CD4-positive, alpha-beta T cell treated with Interleukin-17A for 1 hour (primary cell): Measurements from ENCODE around the gene ALG6.
A peak's percentile ranks its signal among the peaks of the same experiment; 100 is the strongest.
"Not testable (repeated sequence)": the region's sequence is repeated elsewhere in the genome, so short reads cannot be mapped to it uniquely, and the experiment has no call there.

ENCODE experiments used
- DNase-seq: peaks from one replicate; pipeline ENCODE4 v3.0.0-alpha.2; 2020

The ALG6 gene

GRCh38 chr1:63328781-63329180 lies 38.6 kb upstream of the ALG6 start:
- no peak for DNase-seq

GRCh38 chr1:63329621-63330330 lies 37.7 kb upstream of the ALG6 start:
- no peak for DNase-seq

- DNase-seq: no peak
Measured at GRCh38 chr1:63330331-63330916, 37.0 kb upstream of the ALG6 start.

GRCh38 chr1:63342402-63342801 lies 25.0 kb upstream of the ALG6 start:
- DNase-seq: no peak

- no peak for DNase-seq
Measured at GRCh38 chr1:63343922-63344321, 23.5 kb upstream of the ALG6 start.

GRCh38 chr1:63350320-63350719 lies 17.1 kb upstream of the ALG6 start:
- no peak for DNase-seq

GRCh38 chr1:63352736-63353135 lies 14.7 kb upstream of the ALG6 start:
- DNase-seq: no peak

GRCh38 chr1:63356234-63356633 lies 11.2 kb upstream of the ALG6 start:
- DNase-seq: not testable (repeated sequence)

- no peak for DNase-seq
Measured at GRCh38 chr1:63359561-63359960, 7.9 kb upstream of the ALG6 start.

GRCh38 chr1:63362073-63362472 lies 5.4 kb upstream of the ALG6 start:
- DNase-seq: no peak

- no peak for DNase-seq
Measured at GRCh38 chr1:63362578-63362977, 4.8 kb upstream of the ALG6 start.

GRCh38 chr1:63363014-63363413 lies 4.4 kb upstream of the ALG6 start:
- DNase-seq: no peak

GRCh38 chr1:63366908-63367214 lies 566 bp upstream of the ALG6 start:
- DNase-seq: no peak

- DNase-seq: peak; percentile 5
Measured at GRCh38 chr1:63368131-63368530, 704 bp downstream of the ALG6 start.

- DNase-seq: no peak
Measured at GRCh38 chr1:63379583-63379982, 12.2 kb downstream of the ALG6 start.

- DNase-seq: no peak
Measured at GRCh38 chr1:63381741-63382140, 14.3 kb downstream of the ALG6 start.

- DNase-seq: no peak
Measured at GRCh38 chr1:63401945-63402344, 34.5 kb downstream of the ALG6 start.

GRCh38 chr1:63403386-63403785 lies 36.0 kb downstream of the ALG6 start:
- no peak for DNase-seq

- DNase-seq: no peak
Measured at GRCh38 chr1:63405021-63405420, 37.6 kb downstream of the ALG6 start.

- DNase-seq: no peak
Measured at GRCh38 chr1:63405987-63406386, 38.6 kb downstream of the ALG6 start.

- DNase-seq: no peak
Measured at GRCh38 chr1:63407002-63407401, 39.6 kb downstream of the ALG6 start.

GRCh38 chr1:63408331-63408730 lies 40.9 kb downstream of the ALG6 start:
- DNase-seq: no peak

- no peak for DNase-seq
Measured at GRCh38 chr1:63411066-63411465, 43.6 kb downstream of the ALG6 start.

- no peak for DNase-seq
Measured at GRCh38 chr1:63413394-63413793, 46.0 kb downstream of the ALG6 start.

- no peak for DNase-seq
Measured at GRCh38 chr1:63414691-63415365, 47.4 kb downstream of the ALG6 start.
